ENCODE results near the gene FAM200B. TPM values are rescaled to one million over a fixed set of nuclear protein-coding genes. Genes with fewer than 3 reads are reported as not detected.

FAM200B gene
- total RNA-seq, 3 donors from 2014 or later = 35.3 to 46.1 (median 38.9) TPM

DNA sequence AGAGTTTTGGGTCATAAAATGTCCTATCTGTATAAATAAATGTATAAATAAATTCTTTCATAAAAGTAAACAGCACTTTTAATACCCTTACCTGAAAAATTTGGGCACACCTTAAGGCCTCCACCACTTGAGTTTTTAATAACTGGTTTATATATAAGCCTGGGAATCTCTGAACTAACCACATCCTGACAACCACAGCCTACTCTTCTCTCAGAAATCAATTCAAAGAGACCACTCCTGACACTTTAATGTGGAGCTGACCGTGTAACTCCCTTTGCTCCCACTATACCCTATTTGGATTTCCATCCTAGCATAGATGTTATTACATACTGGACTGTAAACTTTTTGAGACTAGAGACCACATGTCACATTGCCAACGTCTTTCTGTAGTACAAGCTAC lies 30.0 kb upstream of the FAM200B start:
- no peak overlapping the region for H3K4me3 ChIP-seq
- TF ChIP-seq, protein P1, sequence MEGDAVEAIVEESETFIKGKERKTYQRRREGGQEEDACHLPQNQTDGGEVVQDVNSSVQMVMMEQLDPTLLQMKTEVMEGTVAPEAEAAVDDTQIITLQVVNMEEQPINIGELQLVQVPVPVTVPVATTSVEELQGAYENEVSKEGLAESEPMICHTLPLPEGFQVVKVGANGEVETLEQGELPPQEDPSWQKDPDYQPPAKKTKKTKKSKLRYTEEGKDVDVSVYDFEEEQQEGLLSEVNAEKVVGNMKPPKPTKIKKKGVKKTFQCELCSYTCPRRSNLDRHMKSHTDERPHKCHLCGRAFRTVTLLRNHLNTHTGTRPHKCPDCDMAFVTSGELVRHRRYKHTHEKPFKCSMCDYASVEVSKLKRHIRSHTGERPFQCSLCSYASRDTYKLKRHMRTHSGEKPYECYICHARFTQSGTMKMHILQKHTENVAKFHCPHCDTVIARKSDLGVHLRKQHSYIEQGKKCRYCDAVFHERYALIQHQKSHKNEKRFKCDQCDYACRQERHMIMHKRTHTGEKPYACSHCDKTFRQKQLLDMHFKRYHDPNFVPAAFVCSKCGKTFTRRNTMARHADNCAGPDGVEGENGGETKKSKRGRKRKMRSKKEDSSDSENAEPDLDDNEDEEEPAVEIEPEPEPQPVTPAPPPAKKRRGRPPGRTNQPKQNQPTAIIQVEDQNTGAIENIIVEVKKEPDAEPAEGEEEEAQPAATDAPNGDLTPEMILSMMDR (IDR thresholded peaks at IDR 0.05) = no peak
- intact Hi-C loops (cut with DNase I, micrococcal nuclease) = loop anchor here in 1 of 2 donors (10.0 kb wide), 1 partner anchor 177 kb away; no protein-coding TSS in a partner anchor
- no peak for DNase-seq
- peaks cover 39% of the 10 kb centered on the region for H3K4me1 ChIP-seq (ENCODE audit: low read depth)
- ATAC-seq = no peak
- no peaks in the 10 kb centered on the region for H3K9me3 ChIP-seq
- H3K36me3 ChIP-seq (ENCODE audit: low read depth) = no peaks in the 10 kb centered on the region

DNA sequence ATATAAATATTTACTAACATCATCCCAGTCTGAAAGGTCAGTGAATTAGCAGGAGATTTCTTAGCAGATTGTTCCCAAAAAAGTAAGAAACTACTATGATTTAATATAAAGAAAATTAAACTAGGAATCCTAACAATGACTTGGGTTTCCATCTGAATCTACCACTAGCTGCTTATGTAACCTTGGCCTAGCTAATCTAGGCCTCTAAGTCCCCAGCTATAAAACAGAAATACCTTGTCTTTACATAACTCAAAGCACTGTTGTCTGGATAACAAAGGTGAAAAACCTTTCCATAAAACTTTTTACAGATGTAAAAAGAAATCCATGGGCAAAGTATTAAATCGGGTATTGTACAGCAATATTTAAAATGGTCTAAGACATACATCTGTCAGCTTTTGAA lies 29.4 kb upstream of the FAM200B start:
- intact Hi-C loops (cut with DNase I, micrococcal nuclease) = loop anchor here in 1 of 2 donors (10.0 kb wide), 1 partner anchor 177 kb away; no protein-coding TSS in a partner anchor
- Histone ChIP-seq H3K4me1 (ENCODE audit: low read depth) (peaks cover 39% of the 10 kb centered on the region), H3K9me3 (no peaks in the 10 kb centered on the region), H3K4me3 (no peak overlapping the region), H3K36me3 (ENCODE audit: low read depth) (no peaks in the 10 kb centered on the region)
- TF ChIP-seq, protein P1 (IDR thresholded peaks at IDR 0.05) = no peak
- ATAC-seq = no peak
- no peak for DNase-seq

- Histone ChIP-seq H3K36me3 (ENCODE audit: low read depth) (no peaks in the 10 kb centered on the region), H3K4me1 (ENCODE audit: low read depth) (peaks cover 35% of the 10 kb centered on the region), H3K9me3 (no peaks in the 10 kb centered on the region), H3K4me3 (no peak overlapping the region)
- TF ChIP-seq, protein P1 (IDR thresholded peaks at IDR 0.05) = no peak
- no peak for ATAC-seq
- intact Hi-C loops (cut with DNase I, micrococcal nuclease) = loop anchor here in 1 of 2 donors (10.0 kb wide), 1 partner anchor 178 kb away; no protein-coding TSS in a partner anchor
- DNase-seq = no peak
Observed at GRCh38 chr4:15652841-15653240, 28.8 kb upstream of the FAM200B start.

DNA sequence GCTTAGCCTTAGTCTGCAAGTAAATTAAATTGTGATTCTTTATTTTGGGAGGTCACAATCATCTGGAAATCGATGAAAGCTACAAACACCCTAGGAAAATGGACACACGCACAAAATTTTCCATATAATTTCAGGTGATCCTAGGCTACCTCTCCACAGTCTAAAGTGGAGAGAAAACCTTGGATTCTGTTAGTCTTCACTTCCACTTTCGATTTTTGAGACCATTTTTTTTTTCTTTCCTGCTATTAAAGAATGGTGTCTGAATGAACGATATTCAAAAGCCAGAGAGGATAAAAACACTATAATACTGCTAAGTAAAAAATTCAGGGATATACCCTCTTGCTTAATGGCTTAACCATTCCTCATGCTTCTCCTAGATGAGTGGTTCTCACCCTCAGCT lies 28.2 kb upstream of the FAM200B start:
- no peak overlapping the region for H3K4me3 ChIP-seq
- ATAC-seq (no peak), DNase-seq (no peak)
- peaks cover 30% of the 10 kb centered on the region for H3K4me1 ChIP-seq (ENCODE audit: low read depth)
- TF ChIP-seq, protein P1 (IDR thresholded peaks at IDR 0.05) = no peak
- H3K36me3 ChIP-seq (ENCODE audit: low read depth) = no peaks in the 10 kb centered on the region
- no peaks in the 10 kb centered on the region for H3K9me3 ChIP-seq
- intact Hi-C loops (cut with DNase I, micrococcal nuclease) = loop anchor here in 1 of 2 donors (10.0 kb wide), 1 partner anchor 179 kb away; no protein-coding TSS in a partner anchor

GRCh38 chr4:15653864-15654592 lies 27.6 kb upstream of the FAM200B start:
- Histone ChIP-seq H3K4me3 (peak overlapping the region; percentile 80), H3K9me3 (no peaks in the 10 kb centered on the region), H3K4me1 (ENCODE audit: low read depth) (peaks cover 30% of the 10 kb centered on the region), H3K36me3 (ENCODE audit: low read depth) (no peaks in the 10 kb centered on the region)
- DNase-seq (no peak), ATAC-seq (no peak)
- intact Hi-C loops (cut with DNase I, micrococcal nuclease) = loop anchor here in 1 of 2 donors (10.0 kb wide), 1 partner anchor 179 kb away; no protein-coding TSS in a partner anchor
- TF ChIP-seq, protein P1 (IDR thresholded peaks at IDR 0.05) = no peak
